Activated CD8-positive, alpha-beta T cell treated with anti-CD3 and anti-CD28 coated beads for 36 hours (primary cell): ENCODE results near the gene RABGEF1. TPM values are rescaled to one million over a fixed set of nuclear protein-coding genes. Genes with fewer than 3 reads are reported as not detected.
"Not testable (repeated sequence)": the region's sequence is repeated elsewhere in the genome, so short reads cannot be mapped to it uniquely, and the experiment has no call there.

ENCODE experiments used
- ATAC-seq: fragments of 200-7000 bp; cut with Tn5 transposase; one replicate; pipeline ENCODE4 v1.10.0; 2021; ENCODE audit warnings: mild to moderate bottlenecking, moderate library complexity
- CTCF ChIA-PET: fragments of 350-600 bp; sonication (Branson Sonifier 250); formaldehyde crosslinking; loops from one replicate; lab custom pipeline; 2021; ENCODE audit warnings: antibody characterized with exemption; lab: Charles Lee
- POLR2A ChIA-PET: fragments of 350-600 bp; sonication (Branson Sonifier 250); formaldehyde crosslinking; loops from one replicate; lab custom pipeline; 2021; ENCODE audit warnings: antibody characterized with exemption; lab: Charles Lee
- DNase-seq: peaks from one replicate; pipeline ENCODE4 v3.0.0-alpha.2; 2020
- H3K27ac Mint-ChIP-seq: one replicate; pipeline ENCODE4 v1.8.0; 2021; ENCODE audit warnings: mild to moderate bottlenecking, mixed read lengths
- H3K27me3 Mint-ChIP-seq: one replicate; pipeline ENCODE4 v1.8.0; 2021; ENCODE audit warnings: mixed read lengths
- H3K36me3 Mint-ChIP-seq: one replicate; pipeline ENCODE4 v1.8.0; 2021; ENCODE audit warnings: low read depth, mixed read lengths
- H3K4me1 Mint-ChIP-seq: one replicate; pipeline ENCODE4 v1.8.0; 2021; ENCODE audit warnings: low read depth, mixed read lengths
- H3K4me3 Mint-ChIP-seq: one replicate; pipeline ENCODE4 v1.8.0; 2021; ENCODE audit warnings: mild to moderate bottlenecking, moderate library complexity, mixed read lengths
- H3K9me3 Mint-ChIP-seq: one replicate; pipeline ENCODE4 v1.8.0; 2021; ENCODE audit warnings: mixed read lengths
- CTCF ChIP-seq: fragments of 200-600 bp; IDR thresholded peaks from one replicate; pipeline ENCODE4 v1.8.0; 2022; ENCODE audit warnings: antibody characterized with exemption, mild to moderate bottlenecking
- intact Hi-C: fragments of 100-400 bp; cut with micrococcal nuclease; formaldehyde crosslinking; loops from one replicate; pipeline ENCODE4 v1.10.0; 2022
- total RNA-seq, 2 experiments: library from RNA; stranded (reverse); gene quantifications; one replicate each; pipeline ENCODE4 v1.2.3, GENCODE V29; 2021

Gene RABGEF1
- total RNA-seq, 2 experiments from 2014 or later: 17.5 to 19.2 TPM

GRCh38 chr7:66735850-66736249 is 4.7 kb upstream of the RABGEF1 start:
- POLR2A ChIA-PET: no interaction called here
- H3K9me3 Mint-ChIP-seq: peaks cover 11% of the 10 kb centered on the region
- CTCF ChIA-PET: no interaction called here
- no peak overlapping the region for H3K4me3 Mint-ChIP-seq
- ATAC-seq: no peak
- H3K27me3 Mint-ChIP-seq: no peaks in the 10 kb centered on the region
- no peak for DNase-seq
- H3K36me3 Mint-ChIP-seq: peaks cover 16% of the 10 kb centered on the region
- no peak overlapping the region for H3K27ac Mint-ChIP-seq
- TF ChIP-seq CTCF: no peak
- H3K4me1 Mint-ChIP-seq: peaks cover 21% of the 10 kb centered on the region
- intact Hi-C loops: no loop called here

- POLR2A ChIA-PET: no interaction called here
- H3K4me1 Mint-ChIP-seq: peaks cover 24% of the 10 kb centered on the region
- CTCF ChIA-PET: no interaction called here
These were observed 3.6 kb upstream of the RABGEF1 start for GRCh38 chr7:66736892-66737291.

GRCh38 chr7:66737667-66738066 is 2.9 kb upstream of the RABGEF1 start:
- ATAC-seq (no peak), DNase-seq (no peak)
- Mint-ChIP-seq H3K27ac (peak overlapping the region; percentile 13), H3K9me3 (peaks cover 11% of the 10 kb centered on the region), H3K4me1 (peaks cover 30% of the 10 kb centered on the region), H3K27me3 (no peaks in the 10 kb centered on the region), H3K4me3 (no peak overlapping the region), H3K36me3 (peaks cover 16% of the 10 kb centered on the region)
- intact Hi-C loops: no loop called here
- ChIA-PET POLR2A (interaction anchor here (0.6 kb wide), 1 partner anchor 150 kb away, joined by 3 read pairs; no protein-coding TSS in a partner anchor), CTCF (interaction anchor here (1.1 kb wide), 1 partner anchor 24 kb away, joined by 3 read pairs; no protein-coding TSS in a partner anchor)
- TF ChIP-seq CTCF: no peak

More at GRCh38 chr7:66736892-66737291, 3.6 kb upstream of the RABGEF1 start:
- DNase-seq: no peak
- no peak for TF ChIP-seq CTCF
- no peak overlapping the region for H3K27ac Mint-ChIP-seq
- H3K4me3 Mint-ChIP-seq: no peak overlapping the region
- peaks cover 16% of the 10 kb centered on the region for H3K36me3 Mint-ChIP-seq
- intact Hi-C loops: no loop called here
- H3K27me3 Mint-ChIP-seq: no peaks in the 10 kb centered on the region
- H3K9me3 Mint-ChIP-seq: peaks cover 11% of the 10 kb centered on the region
- no peak for ATAC-seq

GRCh38 chr7:66739477-66739876 is 1.1 kb upstream of the RABGEF1 start:
- ChIA-PET CTCF (interaction anchor here (0.6 kb wide), 1 partner anchor 118 kb away, joined by 3 read pairs; no protein-coding TSS in a partner anchor), POLR2A (interaction anchor here (1.7 kb wide), 1 partner anchor 85 kb away, joined by 6 read pairs; no protein-coding TSS in a partner anchor)
- intact Hi-C loops: no loop called here
- no peak for DNase-seq
- peaks cover 11% of the 10 kb centered on the region for H3K9me3 Mint-ChIP-seq
- H3K27ac Mint-ChIP-seq: peak overlapping the region; percentile 95
- no peak for ATAC-seq
- H3K36me3 Mint-ChIP-seq: peaks cover 16% of the 10 kb centered on the region
- no peak for TF ChIP-seq CTCF
- H3K4me1 Mint-ChIP-seq: peaks cover 33% of the 10 kb centered on the region
- H3K4me3 Mint-ChIP-seq: peak overlapping the region; percentile 99
- H3K27me3 Mint-ChIP-seq: no peaks in the 10 kb centered on the region

GRCh38 chr7:66739953-66740301 is 606 bp upstream of the RABGEF1 start:
- ChIA-PET POLR2A (interaction anchor here (1.3 to 1.7 kb wide), 2 partner anchors 10 to 85 kb away, joined by 3 to 6 read pairs; no protein-coding TSS in a partner anchor), CTCF (no interaction called here)
- DNase-seq: no peak
- peaks cover 11% of the 10 kb centered on the region for H3K9me3 Mint-ChIP-seq
- intact Hi-C loops: no loop called here
- H3K4me3 Mint-ChIP-seq: peak overlapping the region; percentile 99
- H3K36me3 Mint-ChIP-seq: peaks cover 16% of the 10 kb centered on the region
- peak overlapping the region; percentile 95 for H3K27ac Mint-ChIP-seq
- peaks cover 35% of the 10 kb centered on the region for H3K4me1 Mint-ChIP-seq
- no peak for ATAC-seq
- TF ChIP-seq CTCF: no peak
- H3K27me3 Mint-ChIP-seq: no peaks in the 10 kb centered on the region

- intact Hi-C loops, H3K27me3 Mint-ChIP-seq, H3K9me3 Mint-ChIP-seq, H3K36me3 Mint-ChIP-seq, CTCF ChIA-PET: not testable (repeated sequence)
- ATAC-seq (peak; percentile 32), DNase-seq (peak; percentile 60)
- POLR2A ChIA-PET: interaction anchor here (1.3 to 1.6 kb wide), 2 partner anchors 8 to 39 kb away, joined by 3 read pairs; no protein-coding TSS in a partner anchor
- Mint-ChIP-seq H3K4me3 (peak overlapping the region; percentile 99), H3K4me1 (peaks cover 27% of the 10 kb centered on the region), H3K27ac (peak overlapping the region; percentile 89)
These were observed 612 bp downstream of the RABGEF1 start for GRCh38 chr7:66740980-66741709.
